HG03196 (cell line): Measurements from ENCODE around the gene SUMF1.
A peak's percentile ranks its signal among the peaks of the same experiment; 100 is the strongest.
"Not testable (repeated sequence)": the region's sequence is repeated elsewhere in the genome, so short reads cannot be mapped to it uniquely, and the experiment has no call there.

Source experiments
- ATAC-seq: cut with Tn5 transposase; IDR thresholded peaks from one replicate; pipeline ENCODE4 v1.9.1; 2021; ENCODE audit not compliant: unreplicated experiment

SUMF1 gene

DNA sequence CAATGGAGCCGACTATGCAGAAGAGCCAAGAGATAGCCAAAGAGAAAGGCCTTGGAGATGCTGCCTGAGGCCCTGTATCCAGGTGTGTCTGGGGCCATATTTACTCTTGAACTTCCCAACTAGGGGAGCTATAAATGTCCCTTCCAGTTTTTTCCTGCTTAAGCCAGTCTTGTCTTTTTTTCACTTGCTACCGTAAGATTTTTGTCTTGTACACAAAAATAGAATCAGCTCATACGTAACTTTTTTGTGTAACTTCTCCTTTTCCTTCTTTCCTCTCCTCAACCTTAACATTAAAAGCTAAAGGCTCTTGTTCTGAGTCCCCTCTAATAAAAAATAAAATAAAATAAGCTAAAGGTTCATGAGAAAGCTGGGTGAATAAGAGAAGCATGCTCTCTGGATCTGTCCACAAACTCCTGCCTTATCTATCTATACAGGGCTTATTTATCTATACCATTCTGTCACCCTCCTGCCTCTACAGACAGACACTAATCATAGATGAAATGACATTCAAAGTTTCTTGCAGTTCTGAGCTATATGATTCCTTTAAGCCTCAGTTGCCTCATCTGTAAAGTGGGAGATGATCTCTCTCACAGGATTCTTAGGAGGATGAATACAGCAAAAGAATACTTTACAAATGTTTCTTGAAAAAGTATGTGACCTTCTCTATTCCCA is 4.6 kb downstream of the SUMF1 start:
- ATAC-seq: no peak

DNA sequence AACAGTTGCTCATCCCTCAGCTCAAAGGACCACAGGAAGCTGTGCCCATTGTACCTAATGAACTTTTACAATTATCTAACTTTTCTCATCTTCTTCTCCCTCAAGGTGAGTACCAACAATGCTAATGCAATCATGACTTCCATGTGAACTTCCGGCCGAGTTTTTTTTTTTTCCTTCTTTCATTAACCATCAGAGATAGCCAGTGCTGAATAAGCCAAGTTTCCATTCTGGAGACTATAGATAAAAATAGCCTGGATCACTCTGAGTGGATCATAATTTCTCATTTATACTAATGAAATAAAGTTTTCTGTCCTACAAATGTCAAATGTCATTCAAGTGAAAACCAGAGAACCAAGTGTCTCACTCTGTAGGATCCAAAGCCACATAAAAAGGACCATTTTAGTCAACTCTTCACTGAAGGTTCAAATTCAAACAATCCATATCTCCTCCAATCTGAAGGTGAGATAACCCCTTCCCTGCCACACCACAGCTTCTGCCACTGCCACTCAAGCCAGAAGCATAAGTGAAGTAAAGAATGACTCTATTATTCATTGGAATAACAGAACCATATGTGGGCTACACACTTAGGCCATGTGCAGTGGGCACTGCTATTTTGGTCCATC is 5.5 kb downstream of the SUMF1 start:
- ATAC-seq: no peak

DNA sequence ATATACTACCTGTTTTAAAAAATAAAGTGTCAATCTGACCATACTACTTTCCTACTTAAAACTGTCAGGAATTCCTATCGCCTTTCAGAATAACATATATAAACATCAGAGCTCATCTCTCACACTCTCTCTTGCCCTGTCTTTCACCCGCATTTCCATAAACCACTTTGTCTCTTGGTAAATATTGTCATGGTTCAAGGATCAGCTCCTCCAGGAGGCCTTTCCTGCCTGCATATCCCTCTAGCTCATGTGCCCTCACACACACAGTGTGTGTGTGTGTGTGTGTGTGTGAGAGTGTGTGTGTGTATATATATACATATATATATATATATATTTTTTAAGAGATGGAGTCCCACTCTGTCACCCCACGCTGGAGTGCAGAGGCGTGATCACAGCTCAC is 6.7 kb downstream of the SUMF1 start:
- ATAC-seq: no peak

GRCh38 chr3:4458961-4459360 is 8.1 kb downstream of the SUMF1 start:
- no peak for ATAC-seq

- ATAC-seq: not testable (repeated sequence)
Observed at GRCh38 chr3:4456780-4457179, 10.3 kb downstream of the SUMF1 start.

- no peak for ATAC-seq
Observed at GRCh38 chr3:4454142-4454541, 12.9 kb downstream of the SUMF1 start.

- no peak for ATAC-seq
Observed at GRCh38 chr3:4449043-4449805, 17.8 kb downstream of the SUMF1 start.

DNA sequence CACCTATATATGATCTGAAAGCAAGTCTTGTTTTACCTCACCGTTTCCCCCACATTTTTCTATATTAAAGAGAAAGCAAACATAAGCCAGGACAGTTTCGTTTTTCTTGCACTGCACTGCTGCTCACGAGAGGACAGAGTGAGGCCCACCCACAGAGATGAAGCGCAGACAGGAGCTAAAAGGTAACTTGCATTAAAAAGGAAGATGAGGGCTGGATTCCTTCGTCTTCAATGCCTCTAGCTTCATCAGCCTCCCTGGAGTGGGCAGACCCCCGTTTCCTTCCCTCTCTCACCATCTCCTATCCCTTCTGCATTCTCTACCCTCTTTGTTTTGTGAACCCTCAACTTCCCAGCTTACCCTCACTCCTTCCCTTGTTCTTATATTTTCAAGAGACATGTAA is 18.9 kb downstream of the SUMF1 start:
- no peak for ATAC-seq

DNA sequence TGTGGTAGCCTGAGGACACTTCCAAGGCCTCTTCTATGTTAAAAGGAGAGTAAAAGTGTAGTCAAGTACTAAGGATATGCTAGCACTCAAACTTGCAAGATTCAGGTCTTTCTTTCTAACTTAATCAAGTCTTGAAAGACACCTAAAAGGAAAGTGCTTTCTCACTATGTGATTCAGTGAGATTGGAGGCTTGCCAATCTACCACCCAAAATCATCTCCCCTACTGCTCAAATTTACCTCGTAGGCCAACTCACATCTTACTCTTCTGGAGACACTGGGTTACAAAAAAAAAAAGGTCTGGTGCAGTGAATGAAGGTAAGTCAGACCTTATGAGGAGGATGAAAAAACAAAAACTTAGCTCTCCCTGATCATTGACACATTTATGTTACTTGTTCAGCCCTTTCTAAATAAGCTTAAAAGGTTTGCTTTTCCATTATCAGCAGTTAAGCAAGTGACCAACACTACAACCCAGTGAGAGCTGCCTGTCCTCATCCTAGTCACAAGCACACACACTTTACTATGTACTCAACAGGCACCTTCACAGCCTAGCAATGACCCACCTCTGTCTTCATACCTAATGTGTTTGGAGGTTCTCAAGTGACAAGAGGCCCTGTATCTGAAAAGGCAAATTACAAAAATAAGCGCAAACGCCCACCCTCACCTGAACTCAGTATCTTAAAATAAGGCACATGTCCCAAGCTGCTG is 19.6 kb downstream of the SUMF1 start:
- no peak for ATAC-seq

GRCh38 chr3:4440951-4441350 is 26.1 kb downstream of the SUMF1 start:
- no peak for ATAC-seq

DNA sequence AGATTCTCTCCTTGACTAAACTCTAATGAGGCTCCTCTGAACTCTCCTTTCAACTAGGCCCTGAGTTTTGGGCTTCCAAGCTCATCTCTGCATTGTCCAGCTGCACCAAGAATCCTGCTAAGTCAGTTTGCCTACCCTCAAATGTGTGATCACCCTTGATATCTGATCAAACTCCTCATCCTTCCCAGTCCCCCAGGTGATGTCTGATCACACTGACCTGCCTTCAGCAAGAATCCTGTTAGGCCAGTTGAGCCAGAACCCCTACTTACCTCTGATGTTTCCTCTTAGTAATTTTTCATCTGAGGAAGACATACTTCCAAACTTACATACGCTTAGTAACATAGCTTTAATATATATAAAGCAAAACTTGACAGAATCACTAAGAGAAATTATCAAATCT is 28.8 kb downstream of the SUMF1 start:
- ATAC-seq: no peak

DNA sequence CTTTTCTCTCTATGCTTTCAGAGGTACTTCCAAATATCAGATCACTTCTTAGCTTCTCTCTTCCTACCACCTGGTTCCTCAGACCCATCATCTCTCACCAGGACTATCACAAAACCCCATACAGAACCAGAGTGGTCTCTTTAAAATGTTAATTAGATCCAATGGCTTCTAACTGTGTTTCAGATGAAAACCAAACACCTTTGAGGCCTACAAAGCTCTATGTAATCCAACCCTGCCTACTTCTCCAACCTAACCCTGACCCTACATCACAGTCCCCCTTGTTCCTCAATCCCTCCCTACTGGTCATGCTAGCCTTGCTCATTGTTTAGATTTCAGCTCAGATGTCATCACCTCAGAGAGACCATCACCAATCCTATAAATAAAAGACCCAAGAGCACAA is 34.8 kb downstream of the SUMF1 start:
- no peak for ATAC-seq

- no peak for ATAC-seq
Observed at GRCh38 chr3:4429648-4430350, 37.3 kb downstream of the SUMF1 start.

- ATAC-seq: peak; percentile 66
Observed at GRCh38 chr3:4426782-4427344, 40.2 kb downstream of the SUMF1 start.

GRCh38 chr3:4426261-4426781 is 40.7 kb downstream of the SUMF1 start:
- ATAC-seq: no peak

DNA sequence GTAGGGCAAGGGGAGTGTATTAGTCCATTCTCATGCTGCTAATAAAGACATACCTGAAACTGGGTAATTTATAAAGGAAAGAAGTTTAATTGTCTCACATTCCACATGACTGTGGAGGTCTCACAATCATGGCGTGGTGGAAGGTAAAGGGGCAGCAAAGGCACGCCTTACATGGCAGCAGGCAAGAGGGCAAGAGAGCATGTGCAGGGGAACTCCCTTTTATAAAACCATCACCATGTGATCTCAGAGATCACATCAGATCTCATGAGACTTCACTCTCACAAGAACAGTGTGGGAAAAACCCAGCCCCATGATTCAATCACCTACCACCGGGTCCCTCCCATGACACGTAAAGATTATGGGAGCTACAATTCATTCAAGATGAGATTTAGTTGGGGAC is 41.4 kb downstream of the SUMF1 start:
- no peak for ATAC-seq

DNA sequence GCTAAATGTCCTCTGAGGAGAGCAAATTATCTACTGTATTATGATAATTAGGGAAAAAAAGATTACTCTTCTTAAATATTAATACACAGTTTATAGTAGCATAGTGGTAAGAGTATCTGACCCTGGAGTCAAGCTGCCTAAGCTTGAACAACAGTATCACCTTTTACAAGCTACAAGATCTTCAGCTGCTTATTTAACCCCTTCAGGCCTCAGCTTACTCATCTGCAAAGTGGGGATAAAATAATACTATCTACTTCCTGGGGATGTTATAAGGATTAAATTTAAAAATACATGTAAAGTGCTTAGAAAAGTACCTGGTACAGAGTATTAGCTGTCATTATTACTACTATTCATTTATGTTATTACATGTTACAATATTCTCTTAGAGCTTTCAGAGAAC is 42.0 kb downstream of the SUMF1 start:
- ATAC-seq: no peak

GRCh38 chr3:4421121-4421520 is 45.9 kb downstream of the SUMF1 start:
- peak; percentile 60 for ATAC-seq

DNA sequence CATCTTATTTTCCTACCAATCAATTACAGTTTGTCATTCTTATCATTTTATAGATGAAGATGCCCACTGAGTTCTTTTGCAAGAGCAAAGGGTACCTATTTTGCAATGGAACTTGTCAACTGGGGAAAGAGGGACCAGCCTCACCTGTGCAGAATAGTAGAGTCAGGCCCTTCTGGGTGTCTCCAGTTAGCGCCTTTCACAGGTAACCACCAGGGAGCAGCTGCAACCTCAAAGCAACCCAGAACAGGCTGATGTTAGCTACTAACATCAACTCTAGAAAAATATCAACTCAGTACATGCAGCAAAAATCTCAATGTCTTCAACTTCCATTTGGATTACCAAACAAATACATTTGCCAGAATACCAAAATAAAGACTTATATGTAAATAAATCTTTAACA is 47.1 kb downstream of the SUMF1 start:
- no peak for ATAC-seq

DNA sequence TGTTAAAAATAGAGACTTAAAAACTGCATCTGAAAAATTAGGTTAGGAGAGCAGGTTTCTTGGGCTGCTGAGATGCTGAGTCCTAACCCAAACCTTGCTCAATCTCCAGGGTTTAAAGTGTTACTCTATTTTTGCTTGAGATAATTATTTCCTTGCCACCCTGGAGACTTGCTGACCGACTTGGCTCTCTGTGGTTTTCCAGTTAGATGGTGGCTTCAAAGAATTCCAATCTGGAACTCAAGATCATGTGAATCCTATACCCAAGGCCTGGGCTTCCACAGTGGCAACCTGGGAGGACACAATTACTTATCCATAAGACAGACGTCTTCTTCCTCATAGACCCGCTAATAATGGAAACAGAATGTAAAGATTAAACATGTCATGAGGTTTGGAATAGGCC is 47.7 kb downstream of the SUMF1 start:
- ATAC-seq: no peak
